GM19351 (cell line): ENCODE data around the gene NGEF.

Experiments used
- ATAC-seq: cut with Tn5 transposase; IDR thresholded peaks from one replicate; pipeline ENCODE4 v1.9.1; 2021; ENCODE audit warnings: mild to moderate bottlenecking, moderate library complexity; ENCODE audit not compliant: unreplicated experiment

The NGEF gene

DNA sequence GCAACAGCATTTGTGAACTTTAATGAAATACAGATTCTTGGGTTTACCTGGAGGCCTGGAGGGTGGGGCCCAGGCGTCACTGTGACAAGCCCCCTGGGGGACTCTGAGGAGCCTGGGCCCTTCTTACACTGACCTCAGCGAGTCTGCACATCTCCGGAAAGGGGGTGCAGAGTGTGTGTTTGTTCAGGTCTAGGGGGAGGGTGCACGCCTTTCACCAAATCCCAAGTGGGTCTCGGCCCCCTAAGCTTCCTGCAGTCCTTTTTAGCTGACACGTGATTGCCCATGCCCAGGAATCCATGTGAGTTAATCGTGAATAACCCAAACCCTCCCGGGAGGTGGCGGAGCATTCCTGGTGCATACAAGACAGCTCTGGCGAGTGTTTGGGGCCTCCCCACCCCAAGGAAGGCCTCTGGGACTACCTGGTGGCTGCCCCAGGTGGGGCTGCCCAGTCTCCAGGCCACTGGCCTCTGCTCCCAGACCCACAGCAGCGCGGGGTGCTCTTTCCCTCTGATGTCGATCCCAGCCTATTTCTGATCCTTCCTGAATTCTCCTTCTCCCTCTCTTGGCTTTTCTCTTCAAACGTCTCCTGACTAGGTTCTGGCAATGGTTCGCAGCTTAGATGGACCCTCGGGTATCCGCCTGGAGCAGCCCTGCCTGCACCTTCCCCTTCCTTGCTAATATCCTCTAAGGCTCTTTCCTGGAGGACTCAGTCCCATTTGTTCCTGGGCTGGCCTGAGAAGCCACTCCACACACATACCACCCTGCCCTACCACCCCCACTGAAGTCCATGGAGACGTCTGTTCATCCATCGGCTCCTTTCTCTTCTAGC, 10.0 kb downstream of the NGEF start:
- ATAC-seq, result no peak

DNA sequence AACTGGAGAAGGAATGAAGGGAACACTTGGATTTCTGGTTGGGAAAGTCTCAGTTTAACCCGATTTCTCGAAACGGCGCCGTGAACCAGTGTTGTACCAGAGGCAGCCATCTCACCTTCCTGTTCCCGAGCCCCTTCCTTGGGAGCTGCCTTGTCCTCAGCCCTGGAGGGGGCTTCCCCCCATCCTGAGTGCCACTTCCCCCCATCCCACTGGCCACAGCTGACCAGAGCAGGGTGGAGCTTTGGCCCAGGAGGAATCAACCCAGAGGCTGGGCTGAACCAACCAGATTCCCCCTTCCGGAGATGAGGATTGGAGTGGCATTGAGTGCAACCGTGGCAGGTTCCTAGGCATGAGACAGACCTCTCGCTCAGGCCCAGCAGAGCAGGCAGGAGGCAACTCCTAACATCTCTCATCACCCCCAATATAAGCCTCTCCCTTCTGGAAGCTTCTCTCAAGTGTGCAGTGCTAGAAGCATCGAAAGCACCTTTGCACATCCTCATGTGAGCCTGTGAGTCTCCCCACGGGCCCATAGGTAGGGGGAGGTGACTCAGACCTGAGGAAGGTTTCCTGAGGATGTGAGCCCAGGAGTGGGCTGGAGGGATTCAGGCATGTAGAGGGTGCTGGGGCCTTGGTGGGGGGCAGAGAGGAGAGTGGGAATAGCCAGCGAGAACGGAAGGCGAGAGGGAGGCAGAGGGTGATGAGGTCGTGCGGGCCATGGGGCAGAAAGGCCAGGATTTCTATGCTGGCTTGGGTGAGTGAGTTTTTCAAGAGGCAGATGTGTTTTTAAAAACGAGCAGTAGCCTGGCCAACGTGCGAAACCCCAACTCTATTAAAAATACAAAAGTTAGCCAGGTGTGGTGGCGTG, 11.9 kb downstream of the NGEF start:
- ATAC-seq, result no peak

DNA sequence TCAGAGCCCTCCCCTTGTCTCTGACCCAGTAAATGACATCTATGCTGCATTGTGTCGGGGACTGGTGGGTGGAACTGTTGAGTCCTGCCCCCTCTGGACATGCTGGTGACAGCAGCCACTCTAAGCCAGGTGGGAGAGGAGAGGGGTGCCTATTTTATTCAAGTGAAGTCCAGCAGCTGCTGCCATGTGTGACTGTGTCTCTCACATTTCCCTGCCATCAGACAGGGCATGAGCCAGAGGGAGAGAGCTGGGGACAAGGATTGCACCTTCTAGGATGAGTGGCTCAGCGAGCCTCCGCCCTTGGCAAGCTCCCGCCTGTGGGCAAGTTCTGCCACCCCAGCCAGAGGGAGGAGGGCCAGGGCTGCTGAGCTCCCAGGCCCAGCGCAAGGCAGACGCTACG, 13.7 kb downstream of the NGEF start:
- no peak for ATAC-seq

DNA sequence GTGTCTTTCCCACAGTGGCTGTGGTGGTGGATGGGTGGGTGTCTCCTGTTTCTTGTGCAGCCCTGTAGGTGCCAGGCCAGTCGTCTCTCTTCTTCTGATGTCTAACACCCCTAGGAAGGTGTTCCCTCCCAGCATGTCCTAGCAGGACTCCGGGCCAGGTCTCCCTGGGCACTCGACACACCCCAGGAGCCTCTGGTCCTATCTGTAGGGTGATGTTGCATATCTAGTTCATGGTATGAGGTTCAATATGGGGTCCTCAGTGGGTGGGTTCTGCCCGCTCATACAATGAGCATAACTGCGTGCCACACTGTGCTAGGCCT, 14.4 kb downstream of the NGEF start:
- ATAC-seq, result no peak

DNA sequence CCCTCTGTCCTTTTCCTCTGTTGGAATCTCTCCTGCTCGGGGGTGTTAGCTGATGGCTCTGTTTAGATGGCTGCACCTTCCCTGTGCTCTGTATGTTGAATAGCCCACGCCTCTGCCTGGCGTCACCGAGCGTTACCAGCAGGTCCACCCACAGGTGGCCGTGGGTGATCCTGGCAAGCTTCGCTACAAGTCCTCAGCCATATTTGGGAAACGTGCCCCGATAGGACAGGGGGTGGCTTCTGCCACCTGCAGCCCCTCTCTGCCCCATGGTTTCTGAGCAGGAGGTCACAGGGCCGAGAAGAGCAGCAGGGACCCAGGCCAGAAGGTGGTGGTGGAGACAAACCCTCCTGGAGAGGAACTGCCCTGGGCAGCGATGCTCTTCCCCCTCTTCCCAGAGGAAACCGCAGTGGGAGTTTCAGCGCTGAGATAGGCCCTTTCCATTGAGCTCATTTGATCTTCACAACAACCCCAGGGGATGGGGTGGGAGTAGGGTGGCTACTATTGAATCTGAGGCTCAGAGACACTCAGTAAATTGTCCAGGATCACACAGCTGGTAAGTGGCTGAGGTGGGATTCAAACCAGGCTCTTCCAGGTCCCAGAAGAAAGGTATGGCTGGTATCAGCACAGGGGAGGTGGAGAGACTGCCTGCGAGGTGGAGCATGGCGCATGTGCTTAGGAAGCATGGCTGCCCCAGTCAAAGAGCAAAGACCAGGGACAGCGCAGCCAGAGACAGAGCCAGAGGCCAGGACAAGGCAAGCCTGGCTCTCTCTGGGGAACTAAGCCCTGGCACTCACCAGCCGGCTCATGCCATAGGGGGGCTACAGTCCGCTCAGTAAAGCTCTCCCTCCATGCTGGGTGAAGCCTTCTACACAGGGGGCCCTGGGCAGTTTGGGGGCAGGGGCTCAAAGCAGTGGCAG, 15.0 kb downstream of the NGEF start:
- ATAC-seq, result no peak

DNA sequence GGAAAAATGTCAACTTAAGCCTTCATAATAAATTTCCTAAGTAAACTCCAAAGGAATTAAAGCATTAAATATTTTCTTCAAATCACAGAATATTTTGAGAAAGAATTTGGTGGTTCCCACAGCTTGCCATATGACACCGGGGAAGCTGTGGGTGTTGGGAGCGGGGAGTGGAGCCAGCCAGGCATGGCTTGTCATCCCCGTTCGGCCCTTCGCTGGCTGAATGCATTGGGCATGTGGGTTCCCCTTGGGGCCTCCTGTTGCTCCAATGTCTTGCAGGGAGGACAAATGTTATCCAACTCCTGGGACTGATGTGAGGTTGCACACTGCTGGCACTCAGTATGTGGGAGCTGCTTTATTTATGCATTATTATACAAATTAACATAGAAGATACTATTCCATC, 18.6 kb downstream of the NGEF start:
- ATAC-seq, result no peak

DNA sequence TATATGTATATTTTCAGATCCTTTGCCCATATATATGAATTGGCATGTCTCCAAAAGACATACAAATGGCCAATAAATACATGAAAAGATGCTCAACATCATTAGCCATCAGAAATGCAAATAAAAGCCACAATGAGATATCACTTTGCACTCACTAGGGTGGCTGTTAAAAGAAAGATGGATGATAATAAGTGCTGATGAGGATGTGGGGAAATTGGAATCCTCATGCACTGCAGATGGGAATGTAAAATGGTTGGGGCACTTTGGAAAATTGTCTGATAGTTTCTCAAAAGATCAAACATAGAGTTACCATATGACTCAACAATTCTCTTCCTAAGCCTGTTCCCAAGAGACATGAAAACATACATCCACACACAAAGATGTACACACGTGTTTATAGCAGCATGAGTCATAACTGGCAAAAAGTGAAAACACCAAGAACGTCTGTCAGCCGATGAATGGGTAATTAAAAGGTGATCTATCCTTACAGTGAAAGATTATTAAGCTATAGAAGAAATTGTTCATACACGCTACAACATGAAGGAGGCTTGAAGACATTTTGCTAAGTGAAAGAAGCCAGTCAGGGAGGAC, 19.7 kb downstream of the NGEF start:
- no peak for ATAC-seq

DNA sequence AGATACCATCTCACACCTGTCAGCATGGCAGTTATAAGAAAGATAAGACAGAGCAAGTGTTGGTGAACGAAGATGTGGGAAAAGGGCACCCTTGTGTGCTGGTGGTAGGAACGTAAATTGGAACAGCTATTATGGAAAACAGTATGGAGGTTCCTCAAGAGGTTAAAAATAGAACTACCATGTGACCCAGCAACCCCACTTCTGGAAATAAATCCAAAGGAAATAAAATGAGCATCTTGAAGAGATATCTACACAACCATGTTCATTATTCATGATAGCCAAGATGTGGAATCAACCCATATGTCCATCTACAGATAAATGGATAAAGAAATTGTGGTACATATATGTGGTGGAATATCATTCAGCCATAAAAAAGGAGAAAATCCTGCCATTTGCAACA, 26.9 kb downstream of the NGEF start:
- ATAC-seq, result no peak

DNA sequence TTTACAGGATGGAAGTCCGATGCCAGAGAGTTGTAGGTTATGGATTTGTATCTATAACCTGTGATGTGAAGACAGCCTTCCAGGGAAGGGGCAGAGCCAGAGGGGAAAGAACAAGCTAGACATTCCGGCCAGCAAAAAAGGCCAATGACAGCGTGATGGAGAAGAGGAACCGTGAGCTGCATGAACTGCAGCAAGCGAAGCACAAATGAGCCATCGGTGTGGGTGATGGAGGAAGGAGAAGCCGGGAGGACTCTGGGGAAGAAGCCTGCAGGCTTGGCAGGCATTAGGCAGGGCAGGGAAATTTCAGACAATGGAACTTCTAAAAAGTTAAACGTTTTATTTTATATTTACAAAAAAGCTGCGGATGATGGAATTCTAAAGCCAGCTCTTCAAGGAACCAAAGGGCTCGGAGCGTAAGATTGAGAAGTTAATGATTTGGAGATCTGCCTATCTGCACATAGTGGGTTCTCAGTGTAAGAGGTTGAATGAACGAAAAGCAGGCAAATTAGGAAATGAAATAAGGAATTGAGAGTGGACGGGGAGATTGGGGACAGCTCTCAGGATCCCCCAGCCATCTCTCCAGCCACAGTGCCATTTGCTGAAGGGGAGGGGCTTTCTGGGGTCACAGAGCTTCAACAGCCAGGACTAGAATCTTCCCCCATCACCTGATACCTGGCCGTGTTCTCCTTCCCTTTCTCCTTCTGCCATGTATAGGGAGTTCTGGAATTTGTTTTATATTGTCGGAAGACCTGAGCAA, 28.4 kb downstream of the NGEF start:
- ATAC-seq, result no peak

DNA sequence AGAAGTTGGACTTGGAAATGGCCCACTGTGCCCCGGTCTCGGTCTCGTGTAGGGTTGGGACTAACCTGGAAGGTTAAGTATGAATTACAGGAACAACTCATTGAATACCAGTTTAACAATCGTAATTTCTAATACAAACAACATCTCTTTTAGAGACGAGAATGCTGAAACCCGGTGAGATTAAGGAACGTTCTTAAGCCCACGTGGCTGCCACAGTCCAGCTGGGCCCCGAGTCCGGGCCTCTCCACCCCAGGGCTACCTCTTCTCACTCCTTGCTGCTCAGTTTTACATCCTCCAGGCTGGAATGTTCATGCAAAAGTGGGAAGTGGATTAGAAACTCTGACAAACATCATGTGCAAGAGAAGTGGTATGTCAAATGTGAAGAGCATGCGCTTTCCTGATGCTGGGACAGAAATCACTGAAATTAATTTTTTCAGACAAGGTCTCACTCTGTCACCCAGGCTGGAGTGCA, 29.4 kb downstream of the NGEF start:
- ATAC-seq, result no peak

DNA sequence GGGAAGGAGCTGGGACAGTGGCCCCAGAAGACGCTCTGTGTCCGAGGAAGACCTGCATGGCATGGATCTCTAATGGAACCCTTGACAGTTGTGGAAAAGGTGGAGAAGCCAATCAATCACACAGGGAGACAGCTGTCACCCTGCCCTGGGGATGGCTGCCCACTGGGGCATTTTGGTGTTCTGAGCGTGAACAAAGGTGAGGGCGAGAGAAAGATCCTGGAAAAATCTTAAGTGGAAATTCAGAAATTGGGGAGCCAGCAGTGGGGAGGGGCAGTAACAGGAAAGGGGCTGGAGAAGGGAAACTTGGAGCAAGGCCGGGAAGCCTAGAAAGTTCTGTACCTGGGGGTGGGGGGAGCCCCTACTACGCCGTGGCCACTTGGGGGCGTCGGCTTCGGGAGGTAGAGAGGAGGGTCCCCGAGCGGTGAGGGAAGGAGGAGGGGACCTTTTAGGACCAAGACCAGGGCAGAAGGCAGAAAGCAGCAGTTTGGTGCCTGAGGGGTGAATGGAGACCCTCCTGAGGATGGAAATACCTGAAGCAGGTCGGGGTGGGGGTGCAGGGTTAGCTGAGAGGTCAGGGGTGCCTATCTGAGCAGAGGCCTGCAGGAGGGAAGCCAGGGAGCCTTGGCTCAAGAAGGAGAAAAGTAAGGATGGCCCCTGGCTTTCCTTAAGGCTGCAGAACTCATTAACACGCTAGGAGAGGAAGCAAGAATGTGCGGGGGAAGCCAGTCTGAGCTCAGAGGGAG, 30.0 kb downstream of the NGEF start:
- no peak for ATAC-seq

DNA sequence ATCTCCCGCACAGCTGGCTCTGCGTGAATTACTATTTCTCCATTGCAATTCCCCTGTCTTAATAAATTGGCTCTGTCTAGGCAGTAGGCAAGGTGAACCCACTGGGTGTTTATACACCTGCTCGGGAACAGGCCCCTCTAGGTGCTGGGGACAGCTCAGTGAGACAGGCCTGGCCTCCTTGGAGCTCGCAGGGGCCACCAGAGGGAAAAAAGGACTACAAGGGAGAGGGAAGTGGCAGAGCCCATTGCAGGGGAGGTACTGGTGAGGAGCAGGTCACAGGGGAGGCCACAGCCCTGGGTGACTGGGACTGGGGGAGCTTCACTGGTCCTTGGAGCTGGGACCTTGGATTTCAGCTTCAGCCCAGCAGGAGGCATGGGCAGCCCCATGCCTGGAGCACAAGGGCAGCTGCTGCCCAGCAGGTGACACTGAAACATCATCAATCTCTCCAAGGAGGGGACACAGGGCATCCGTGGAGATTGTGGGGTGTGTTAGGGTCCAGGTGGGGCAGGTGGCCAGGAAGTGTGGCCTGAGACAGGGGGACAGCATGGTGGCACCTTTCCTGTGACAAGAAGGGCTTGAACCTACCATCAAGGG, 31.2 kb downstream of the NGEF start:
- ATAC-seq, result no peak

DNA sequence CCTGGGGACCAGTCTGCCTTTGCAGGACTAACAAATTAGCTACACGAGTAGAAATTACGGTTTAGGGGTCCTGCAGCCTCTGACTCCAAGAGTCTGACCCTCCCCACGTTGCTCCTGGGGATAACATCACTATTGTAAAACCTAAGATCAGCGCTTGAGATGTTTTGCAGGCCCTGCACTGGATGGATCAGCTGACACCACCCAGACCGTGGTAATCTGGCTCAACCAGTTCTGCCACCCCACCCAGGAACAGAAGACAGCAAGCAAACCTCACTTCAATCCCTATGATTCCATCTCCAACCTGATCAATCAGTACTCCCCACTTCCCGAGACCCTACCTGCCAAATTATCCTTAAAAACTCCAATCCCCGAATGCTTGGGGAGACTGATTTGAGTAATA, 31.7 kb downstream of the NGEF start:
- ATAC-seq, result no peak

DNA sequence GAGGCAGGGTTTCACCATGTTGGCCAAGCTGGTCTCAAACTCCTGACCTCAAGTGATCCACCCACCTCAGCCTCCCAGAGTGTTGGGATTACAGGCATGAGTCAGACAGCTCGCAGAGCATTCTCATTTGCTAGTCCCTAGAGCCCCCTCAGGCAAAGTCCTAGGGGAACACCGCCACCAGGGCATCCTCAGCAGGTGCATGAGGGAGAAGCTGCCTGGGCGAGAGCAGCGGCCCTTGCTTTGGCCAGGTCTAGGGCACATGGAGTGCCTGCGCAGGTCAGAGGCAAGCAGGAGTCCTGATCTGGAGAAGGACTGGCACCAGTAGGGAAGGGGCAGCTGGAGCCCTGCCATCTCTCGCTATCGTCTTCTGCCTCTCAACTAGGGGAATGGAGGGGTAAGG, 32.4 kb downstream of the NGEF start:
- ATAC-seq, result no peak

DNA sequence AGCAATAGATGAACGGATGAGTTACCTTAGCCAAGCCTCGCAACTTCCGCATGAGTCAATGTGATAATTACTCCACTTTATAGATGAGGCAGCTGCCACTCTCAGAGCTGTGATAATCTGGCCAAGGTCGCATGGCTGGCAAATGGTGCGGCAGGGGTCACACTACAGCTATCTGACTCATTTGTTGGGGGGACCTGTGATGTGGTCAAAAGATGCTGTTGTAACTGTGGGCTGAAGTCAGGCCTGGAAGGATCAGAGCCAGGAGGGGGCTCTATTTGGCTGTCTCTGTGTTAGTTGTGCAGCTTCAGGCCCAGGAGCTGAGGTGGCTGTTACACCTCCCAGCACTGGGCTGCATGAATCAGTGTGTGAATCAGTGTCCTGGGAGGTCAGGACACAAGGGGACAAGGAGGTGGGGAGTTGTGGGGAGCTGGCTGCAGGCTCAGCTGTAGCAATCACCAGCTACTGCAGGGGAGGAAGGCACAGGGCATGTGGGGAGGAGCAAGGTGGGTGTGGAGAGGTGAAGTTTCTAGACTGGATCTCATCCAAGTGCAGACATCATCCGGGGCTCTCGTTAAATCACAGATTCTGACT, 33.1 kb downstream of the NGEF start:
- no peak for ATAC-seq

DNA sequence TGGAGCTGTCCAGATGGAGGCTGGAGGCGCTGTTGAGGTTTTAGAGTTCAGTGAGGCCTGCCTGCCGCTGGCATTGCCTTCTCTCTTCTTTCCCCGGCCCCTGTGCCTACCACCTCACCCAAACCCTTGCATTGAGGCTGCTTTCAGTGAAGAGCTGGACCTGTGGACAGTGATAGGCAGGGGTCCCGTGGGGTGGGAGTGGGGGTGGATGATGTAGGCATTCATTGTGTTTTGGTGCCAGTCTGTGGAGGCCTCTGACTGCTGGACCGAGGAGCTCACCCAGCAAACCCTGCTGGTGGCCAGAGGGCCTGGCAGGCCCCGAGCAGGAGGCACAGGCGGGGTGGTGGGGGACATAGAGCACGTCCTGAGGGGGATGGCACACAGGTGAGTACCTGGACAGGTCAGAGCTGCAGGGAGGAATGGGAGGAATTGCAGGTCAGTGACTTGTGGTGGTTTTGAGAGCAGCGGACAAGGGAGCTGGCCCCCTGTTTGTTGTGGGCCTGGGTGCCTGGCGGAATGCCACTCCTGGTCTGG, 35.6 kb downstream of the NGEF start:
- no peak for ATAC-seq

DNA sequence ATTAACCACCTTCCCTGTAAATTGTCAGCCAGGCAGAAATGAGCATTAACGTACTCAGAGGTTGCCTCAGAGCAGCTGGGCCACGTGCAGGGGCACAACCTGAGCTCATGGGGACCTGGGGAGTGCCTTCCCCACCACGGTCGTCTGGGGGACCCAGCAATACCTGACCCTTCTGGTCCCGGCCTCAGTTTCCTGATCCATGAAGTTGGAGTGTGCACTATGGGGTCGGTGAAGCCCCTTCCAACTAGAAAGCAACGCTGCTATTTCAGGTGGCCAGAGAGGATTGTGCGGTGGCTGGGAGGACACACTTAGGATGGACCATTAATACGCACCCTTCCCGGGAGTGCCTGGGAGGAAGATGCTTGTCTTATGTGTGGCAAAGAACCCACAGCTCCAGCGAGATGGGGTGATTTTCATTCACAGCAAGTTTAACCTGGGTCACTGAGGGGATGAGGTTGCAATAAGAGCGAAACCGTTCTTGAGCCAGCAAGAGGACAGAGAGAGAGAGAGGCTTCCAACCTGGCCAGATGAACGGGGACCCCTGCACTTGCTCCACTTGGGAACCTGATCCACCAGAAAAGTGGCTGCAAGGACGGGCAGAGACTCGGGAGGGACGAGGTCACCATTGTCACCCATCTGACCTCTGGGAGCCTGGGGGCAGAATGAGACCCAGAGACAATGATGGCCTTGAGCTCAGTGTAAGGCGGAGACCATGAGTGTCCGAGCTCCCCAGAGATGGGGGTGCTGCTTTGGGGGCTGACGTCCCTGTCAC, 36.2 kb downstream of the NGEF start:
- ATAC-seq, result no peak

DNA sequence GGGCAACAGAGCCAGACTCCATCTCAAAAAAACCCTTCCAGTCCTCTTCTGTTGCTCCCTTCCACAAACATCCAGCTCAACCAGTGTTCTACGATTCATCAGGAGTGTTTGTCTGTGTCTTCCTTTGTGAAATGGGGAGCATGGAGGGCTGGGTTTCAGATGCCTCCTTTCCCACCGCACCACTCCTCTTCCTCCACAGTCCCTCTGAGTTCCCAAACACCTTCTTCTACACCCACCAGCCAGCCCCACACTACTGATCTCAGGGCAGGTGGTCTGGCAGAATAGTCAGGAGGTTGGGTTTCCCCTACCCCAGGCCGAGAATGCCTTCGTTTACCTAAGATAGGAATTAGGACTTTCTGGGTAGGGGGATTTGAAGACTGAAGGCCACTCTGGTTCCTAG, 36.9 kb downstream of the NGEF start:
- no peak for ATAC-seq
